NCI-H774 (cell line): ENCODE data around the gene SYNJ1.
"Not testable (repeated sequence)": the region's sequence is repeated elsewhere in the genome, so short reads cannot be mapped to it uniquely, and the experiment has no call there.

ENCODE experiments used
- DNase-seq: peaks from one replicate; lab custom pipeline; 2025; lab: John Stamatoyannopoulos, UW

Gene SYNJ1

DNA sequence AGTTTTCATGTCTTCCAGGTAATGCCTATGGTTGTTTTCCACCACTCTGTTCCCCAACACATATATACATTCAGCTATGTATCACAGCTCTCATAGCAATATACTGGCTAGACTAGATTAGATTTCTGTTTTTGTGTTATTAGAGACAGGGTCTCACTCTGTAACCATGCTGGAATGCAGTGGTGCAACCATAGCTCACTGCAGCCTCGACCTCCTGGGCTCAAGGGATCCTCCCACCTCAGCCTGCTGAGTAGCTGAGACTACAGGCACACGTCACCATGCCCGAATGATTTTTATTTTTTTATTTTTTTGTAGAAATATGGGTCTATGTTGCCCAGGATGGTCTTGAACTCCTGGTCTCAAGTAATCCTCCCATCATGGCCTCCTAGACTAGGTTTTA, 37.7 kb downstream of the SYNJ1 start:
- no peak for DNase-seq

DNA sequence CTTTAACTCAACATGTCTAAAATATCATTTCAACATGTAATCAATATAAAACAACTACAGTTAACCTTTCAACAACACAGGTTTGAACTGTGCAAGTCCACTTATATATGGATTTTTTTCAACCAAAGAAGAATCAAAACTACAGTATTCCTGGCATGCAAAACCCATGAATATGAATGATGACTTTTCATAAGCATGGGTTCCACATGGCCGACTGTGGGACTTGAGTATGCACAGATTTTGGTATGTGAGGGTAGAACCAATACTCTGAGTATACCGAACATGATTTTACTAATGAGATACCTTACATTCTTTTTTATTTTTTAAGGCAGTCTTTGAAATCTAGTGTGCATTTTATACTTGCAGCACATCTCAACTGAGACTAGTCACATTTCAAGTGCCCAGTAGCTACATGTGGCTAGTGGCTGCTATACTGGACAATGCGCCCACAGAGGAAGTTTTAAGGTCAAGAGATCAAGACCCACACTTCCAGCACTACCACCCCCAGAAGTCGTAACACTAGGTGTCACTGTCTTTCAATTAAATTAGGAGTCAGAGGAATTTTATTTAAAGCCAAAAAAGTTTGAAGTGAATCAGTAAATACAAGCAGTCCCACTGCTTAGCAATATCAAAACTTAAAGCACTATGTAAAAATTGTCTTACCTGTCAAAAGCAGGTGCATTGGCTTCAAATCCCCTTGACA, 40.0 kb downstream of the SYNJ1 start:
- DNase-seq = no peak

DNA sequence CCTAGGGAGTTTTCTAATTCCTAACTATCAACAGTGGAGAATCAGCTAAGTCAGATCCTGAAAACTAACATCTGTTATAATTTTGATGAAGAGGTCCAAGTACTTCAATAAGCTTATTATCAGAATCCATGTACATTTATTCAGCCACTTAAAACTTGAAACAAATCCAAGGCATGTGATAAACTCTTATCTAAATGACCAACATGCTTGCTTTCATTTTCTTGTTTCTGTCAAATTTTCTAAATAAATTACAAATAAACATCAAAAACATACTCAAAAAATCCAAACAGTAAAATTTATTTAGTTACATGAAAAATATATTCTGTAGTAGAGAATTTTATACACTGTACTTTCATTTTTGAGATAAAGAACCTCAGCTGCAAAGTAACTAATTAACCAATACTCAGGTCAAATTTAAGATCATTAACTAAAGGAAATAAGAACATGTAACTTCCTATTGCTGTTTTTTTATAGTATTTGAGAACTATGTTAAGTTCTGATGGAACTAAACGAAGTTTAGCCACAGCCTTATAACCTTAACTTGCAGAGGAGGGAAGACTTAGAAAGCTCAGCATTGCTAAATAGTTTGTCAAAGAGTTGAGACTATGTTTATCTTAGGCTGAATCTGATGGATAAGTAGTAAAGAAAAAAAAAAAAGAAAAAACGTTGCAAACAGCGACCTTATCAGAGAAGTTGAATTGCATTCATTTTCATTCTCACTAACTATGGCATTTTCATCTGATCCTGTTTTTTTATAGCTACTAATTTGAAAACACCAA, 44.9 kb downstream of the SYNJ1 start:
- DNase-seq = no peak

DNA sequence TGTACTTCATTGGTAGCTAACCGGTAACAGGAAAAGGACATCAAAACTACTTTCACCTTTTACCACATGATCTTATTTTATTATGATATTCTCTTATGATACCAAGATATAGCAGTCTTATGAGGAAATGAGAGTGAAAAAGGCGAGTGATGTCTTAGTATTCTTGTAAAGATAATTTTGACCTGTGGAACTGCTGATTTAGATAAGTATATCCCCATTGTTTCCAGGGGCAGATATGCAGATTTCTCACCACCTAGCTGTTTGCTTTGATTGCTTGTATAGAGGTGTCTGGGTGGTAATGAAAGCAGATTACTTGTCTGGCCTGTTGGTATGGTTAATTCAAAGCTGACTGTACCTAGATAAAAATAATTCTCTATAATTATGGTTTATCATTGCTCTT, 53.1 kb downstream of the SYNJ1 start:
- no peak for DNase-seq

DNA sequence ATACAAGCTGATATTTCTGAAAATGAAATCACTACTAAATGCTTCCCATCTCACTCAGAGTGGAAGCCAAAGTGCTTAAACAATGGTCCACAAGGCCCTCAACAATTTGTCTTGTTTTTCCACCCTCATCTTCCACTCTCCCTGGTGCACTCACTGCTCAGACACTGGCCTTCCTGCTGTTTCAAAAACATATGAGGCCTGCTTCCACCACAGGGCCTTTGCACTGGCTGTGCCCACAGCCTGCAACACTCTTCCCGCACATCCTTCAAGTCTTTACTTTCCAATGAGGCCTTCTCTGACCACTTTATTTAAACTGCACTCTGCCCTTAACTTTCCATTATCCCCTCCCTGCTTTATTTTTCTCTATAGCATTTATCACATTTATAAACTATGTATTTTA, 53.8 kb downstream of the SYNJ1 start:
- DNase-seq = no peak

DNA sequence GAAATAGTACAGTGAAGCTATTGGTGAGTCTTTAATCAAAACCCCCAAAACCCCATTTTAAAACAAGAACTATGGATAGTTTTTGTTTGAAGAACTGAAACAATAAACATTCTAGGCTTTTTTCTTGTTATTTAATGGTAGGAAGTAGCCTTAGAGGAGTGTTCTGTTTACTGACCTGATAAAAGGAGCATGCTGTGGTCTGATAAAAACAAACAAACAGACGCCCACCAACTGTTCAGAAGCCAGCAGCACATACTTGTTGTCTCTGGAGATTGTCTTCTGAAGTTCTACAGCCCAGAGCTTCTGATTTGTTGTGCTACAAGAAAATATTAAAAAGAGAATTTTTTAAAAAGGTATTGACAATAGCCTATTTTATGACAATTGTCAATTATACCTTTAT, 61.6 kb downstream of the SYNJ1 start:
- no peak for DNase-seq

DNA sequence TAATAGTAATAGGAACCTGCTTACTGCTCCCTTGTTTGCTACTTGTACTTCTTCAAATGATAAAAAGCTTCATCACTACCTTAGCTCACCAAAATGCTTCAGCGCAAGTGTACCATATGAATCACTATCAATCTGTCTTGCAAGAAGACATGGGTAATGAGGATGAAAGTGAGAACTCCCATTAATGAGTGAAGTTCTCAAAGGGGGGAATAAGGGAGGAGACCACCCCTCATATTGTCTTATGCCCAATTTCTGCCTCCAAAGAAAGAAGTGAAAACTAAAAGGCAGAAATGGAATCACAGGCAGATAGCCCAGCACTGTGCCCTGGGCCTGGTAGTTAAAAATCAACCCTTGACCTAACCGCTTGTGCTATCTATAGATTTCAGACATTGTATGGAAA, 63.7 kb downstream of the SYNJ1 start:
- DNase-seq = not testable (repeated sequence)

DNA sequence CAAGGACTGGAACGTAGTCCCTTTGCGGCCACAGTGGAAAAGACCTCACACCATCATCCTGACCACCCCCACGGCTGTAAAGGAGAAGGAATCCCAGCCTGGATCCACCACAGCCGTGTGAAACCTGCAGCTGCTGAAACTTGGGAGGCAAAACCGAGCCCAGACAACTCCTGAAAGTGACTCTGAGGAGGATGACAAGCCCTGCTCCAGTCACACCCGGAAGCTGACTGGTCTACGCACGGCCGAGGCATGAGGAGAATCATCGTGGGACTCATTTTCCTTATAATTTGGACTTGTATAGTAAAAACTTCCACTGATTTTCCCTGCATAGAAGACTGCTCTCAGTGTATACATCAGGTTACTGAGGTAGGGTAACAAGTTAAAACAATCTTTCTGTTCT, 65.8 kb downstream of the SYNJ1 start:
- DNase-seq = not testable (repeated sequence)

DNA sequence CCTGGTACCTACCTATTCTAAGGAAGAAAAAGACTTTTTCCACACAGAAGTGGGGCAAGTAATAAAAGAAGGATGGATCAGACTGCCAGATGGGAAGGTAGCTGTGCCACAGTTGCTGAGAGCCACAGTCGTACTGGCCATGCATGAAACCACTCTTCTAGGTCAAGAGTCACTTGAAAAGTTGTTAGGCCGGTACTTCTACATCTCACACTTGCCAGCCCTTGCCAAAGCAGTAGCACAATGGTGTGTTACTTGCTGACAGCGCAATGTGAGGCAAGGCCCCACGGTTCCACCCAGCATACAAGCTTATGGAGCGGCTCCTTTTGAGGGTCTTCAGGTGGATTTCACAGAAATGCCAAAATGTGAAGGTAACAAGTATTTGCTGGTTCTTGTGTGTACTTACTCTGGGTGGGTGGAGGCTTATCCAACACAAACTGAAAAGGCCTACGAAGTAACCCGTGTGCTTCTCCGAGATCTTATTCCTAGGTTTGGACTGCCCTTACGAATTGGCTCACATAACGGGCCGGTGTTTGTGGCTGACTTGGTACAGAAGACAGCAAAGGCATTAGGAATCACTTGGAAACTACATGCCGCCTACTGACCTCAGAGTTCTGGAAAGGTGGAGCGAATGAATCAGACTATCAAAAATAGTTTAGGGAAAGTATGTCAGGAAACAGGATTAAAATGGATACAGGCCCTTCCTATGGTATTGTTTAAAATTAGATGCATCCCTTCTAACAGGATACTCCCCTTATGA, 66.6 kb downstream of the SYNJ1 start:
- DNase-seq = not testable (repeated sequence)

DNA sequence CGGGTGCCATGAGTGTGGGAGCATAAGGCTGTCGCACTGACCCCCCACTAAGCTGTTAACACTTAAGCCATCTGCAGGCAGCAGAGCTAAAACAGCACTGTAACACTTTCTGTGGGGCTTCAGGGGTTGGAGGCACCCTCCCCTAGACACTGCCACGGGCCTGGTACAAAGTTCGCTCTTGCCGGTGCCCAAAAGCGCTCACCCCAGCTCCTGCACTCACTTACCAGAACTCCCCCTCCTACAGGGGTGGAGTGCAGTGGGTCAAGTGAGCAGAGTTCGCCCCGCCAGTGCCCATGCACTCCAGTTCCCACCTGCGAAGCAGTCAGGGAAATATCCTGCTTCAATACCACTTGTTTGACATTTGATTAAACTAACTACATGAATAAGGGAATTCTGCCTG, 69.3 kb downstream of the SYNJ1 start:
- DNase-seq = no peak

DNA sequence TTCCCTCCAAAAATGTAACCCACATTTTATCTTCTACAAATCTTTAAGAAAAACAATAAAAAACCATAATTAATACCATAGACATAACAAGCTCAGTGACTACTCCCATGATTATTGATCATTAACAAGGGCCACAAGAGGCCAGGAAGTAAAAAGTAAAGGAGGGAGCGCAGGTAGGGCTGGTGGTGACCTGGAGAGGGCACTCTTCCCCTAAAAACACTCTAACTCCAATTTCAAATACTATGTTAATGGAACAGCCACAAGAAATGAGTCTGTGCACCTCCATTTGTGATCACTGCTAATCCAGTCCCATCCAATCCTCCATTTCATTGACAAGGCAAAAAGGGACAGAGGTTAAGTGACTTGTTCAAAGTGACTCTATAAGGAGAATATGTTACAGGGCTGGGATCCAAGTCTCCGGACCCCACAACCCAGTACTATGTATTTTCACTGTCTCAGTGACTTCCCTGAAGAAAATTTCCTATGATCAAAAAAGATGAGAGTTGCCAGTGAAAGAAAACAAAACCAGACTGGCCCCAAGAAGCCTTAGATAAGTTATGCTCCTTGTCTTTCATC, 74.4 kb downstream of the SYNJ1 start:
- DNase-seq = no peak

DNA sequence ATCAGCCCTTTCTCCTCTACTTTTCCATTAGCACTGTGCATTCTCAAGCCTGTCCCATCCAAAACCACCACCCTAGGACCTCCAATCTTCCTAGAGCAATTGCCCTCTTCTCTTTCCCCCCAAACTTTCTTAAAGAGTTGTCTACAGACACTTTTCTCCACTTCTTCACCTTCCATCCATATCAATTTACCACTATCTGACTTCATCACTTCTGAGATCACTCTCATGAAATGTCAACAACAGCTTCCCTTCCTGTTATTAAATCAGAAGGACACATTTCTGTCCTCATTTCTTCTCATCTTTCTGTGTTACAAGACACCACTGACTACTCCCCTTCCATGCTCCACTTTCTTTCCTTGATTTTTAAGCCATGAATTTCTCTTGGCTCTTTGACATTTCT, 79.6 kb downstream of the SYNJ1 start:
- no peak for DNase-seq

DNA sequence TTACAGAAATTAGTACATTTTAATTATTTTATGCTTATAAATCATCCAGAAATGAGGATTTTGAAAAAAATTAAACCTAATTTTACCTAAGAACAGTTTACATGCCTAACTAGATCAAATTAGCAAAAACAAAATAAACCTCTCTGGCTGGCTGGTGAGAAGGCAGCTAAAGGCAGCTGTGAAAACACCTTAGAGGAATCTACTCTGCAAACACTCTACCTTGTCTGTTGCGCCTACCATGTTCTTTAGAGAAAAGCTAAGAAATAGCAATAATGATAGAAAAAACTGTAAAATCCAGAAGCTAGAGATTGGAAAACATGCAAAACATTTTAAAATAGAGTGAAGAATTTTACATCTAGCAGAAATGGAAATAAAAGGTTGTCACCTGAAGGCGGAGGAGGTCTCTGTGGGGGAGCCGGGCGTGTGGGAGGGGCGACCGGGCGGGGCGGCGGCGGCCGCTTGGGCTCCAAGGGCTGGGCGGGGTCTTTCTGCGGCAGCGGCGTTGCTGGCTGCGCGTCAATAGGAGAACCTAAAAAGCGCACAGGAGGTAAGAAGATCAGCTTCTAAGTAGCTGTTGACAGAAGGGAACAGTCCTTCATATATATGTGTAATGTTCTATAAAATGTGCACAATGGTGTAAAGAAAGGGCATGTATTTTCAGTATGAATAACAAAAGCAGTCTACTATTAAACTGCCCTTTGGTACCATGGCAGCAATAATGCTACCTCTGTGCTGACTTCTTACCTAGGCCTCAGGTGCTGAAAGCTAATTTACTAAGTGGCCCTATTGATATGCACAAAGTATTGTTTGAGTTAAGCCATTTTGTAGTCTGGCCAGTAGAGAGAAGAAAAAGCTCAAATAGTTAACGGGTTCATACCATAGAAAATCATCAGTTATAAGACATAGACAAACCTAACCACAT, 82.3 kb downstream of the SYNJ1 start:
- no peak for DNase-seq

DNA sequence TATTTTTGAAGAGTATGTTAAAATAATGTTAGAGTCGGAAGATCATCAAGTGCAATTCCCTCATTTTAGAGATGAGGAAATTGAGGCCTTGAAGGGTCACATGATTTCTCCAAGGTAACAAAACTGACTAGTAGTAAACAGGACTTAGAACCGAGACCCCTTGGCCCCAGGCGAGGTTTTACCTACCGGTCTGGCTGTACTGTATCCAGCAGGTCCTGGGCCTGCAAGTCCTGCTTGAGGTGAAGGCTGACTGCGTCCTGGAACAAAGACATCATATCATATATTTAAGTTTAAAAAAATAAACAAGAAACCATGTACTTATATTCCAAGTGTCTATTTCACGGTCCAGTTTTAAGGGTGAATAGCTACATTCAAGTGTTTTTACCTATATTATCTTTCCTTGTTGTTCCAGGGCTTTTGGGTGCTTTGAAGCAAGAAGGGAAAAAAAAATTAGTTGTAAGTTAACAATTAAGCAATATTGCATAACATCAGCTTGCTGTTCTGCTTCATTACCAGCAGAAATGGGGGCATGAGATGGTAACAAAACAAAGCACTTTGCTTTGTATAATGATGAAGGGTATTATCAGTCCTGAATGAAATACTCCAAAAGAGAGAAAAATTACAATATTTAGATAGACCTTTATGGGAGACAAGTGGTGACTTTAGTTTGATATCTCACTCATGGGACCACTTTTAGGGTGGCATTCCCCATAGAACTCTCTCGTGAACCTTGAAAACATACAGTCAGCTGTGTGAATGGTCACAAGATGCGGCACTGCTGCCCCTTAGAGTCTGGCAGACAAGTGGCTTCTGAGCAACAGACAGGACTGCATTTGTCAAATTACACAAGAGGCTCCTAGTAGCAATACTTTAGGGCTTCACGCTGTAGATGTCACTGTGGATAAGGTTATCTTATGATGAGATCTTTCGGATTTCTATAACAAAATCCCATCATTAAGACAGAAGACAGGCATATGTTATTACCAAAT, 85.8 kb downstream of the SYNJ1 start:
- no peak for DNase-seq

DNA sequence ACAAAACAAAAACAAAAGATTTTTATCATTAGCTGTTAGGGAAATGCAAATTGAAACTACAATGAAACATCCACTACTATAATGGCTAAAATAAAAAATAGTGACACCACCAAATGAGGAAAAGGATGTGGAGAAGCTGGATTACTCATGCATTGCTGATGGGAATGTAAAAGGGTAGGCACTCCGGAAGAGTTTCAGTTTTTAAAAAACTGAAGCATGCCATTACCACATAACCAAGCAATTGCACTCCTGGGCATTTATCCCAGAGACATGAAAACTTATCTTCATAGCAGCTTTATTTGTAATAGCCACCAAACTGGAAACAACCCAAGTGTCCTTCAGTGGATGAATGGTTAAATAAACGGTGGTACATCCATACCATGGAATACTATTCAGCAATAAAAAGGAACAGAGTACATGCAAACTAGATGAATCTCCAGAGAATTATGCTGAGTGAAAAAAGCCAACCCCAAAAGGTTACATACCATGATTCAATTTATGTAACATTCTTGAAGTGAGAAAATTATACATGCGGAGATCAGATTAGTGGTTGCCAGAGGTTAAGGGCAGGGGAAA, 101.1 kb downstream of the SYNJ1 start:
- DNase-seq = no peak

DNA sequence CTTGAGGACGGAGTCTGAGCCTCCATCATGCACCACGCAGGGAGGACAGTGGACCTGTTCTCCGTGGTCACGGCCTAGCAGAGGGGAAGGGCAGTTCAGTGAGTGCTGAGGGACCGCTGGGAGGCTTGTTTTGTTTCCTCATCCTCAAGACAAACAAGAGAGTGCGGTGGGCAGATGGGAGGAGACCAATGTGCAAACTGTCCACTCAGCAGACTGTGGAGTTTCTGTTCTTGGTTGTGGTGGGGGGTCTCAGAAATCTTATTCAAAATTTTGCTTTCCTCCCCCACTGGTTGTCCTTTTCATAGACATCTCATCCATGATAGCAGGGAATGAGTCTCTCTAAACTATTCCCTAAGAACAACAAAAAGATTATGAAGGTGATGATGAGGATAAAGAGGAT, 109.6 kb downstream of the SYNJ1 start:
- DNase-seq = not testable (repeated sequence)

DNA sequence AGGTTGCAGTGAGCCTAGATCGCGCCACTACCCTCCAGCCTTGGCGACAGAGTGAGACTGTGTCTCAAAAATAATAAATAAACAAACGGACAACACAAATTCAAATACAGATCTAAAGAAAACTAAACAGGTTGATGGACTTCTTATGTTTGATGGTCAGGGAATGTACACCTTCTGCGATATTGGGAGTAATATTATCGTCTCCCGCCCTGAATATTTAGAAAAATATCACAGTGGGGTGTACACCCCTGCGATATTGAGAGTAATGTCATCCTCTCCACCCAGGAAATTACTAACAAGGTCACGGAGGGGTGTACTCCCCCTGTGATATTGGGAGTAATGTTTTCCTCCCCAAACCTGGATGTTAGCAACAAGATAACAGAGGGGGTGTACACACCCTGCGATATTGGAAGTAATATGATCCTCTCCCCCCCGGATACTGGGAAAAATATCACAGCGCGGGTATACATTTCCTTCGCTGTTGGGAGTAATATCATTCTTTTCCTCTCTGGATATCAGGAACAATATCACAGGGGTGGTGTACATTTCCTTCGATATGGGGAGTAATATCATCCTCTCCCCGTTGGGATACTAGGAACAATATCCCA, 114.3 kb downstream of the SYNJ1 start:
- DNase-seq = no peak

DNA sequence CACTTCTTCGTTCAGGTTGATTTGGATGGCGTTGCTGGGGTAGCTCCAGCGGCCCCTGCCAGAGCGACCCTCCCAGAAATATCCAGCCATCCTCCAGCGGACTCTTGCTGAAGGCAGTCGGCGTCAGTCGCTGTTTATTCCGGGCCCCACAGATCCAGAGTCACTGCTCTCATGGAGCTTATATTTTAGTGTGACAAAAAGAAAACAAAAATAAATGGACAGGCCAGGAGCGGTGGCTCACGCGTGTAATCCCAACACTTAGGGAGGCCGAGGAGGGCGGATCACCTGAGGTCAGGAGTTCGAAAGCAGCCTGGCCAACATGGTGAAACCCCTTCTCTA, 114.8 kb downstream of the SYNJ1 start:
- DNase-seq = no peak
